Measurements from ENCODE around the gene ALDH3A1.

The ALDH3A1 gene

GRCh38 chr17:19702217-19702641, 45.9 kb downstream of the ALDH3A1 start:
- no peak for DNase-seq
- H3K36me3 ChIP-seq (ENCODE audit: control insufficient read depth in 4 of 4, insufficient read depth in 4 of 4, low read length in 3 of 4): no peaks in the 10 kb centered on the region
- H3K4me3 ChIP-seq (ENCODE audit: control insufficient read depth in 1 of 7, extremely low read depth in 1 of 7, insufficient read depth in 4 of 7, low read depth in 2 of 7, low read length in 6 of 7): no peak overlapping the region
- CTCF ChIA-PET: no interaction called here
- peaks cover 0 to 2% (median 0%) of the 10 kb centered on the region in 5 experiments for H3K27me3 ChIP-seq (replicated peaks in 2 of 5; ENCODE audit: control insufficient read depth in 4 of 5, insufficient read depth in 5 of 5, low read length in 4 of 5)
- H3K27ac ChIP-seq (ENCODE audit: insufficient read depth in 1 of 2, low read depth in 1 of 2, low read length in 2 of 2, poor library complexity in 1 of 2, severe bottlenecking in 2 of 2): no peak overlapping the region
- 52% methylated on average over 3 of the region's 4 CpGs for WGBS (ENCODE audit: insufficient coverage)
- H3K9me3 ChIP-seq (ENCODE audit: control extremely low read depth in 1 of 5, control insufficient read depth in 4 of 5, insufficient read depth in 2 of 5, low read depth in 1 of 5, low read length in 4 of 5): no peaks in the 10 kb centered on the region
- H3K4me1 ChIP-seq (ENCODE audit: control extremely low read depth in 1 of 4, control insufficient read depth in 4 of 4, insufficient read depth in 4 of 4, low read length in 3 of 4): no peaks in the 10 kb centered on the region
- POLR2A ChIA-PET: no interaction called here
